Cerebellar nuclear complex (tissue), 1 donor: ENCODE results near the gene HES7.
"Not testable (repeated sequence)": the region's sequence is repeated elsewhere in the genome, so short reads cannot be mapped to it uniquely, and the experiment has no call there.

Experiments used
- DNase-seq, 2 experiments: peaks; one replicate each; lab custom pipeline; 2025; lab: John Stamatoyannopoulos, UW

The HES7 gene

GRCh38 chr17:8122422-8122923 lies 1.4 kb downstream of the HES7 start:
- no peak for DNase-seq

- no peak for DNase-seq
Observed at GRCh38 chr17:8121681-8122421, 2.1 kb downstream of the HES7 start.

GRCh38 chr17:8121407-8121680 lies 2.6 kb downstream of the HES7 start:
- DNase-seq: no peak

GRCh38 chr17:8120520-8121406 lies 3.1 kb downstream of the HES7 start:
- DNase-seq: no peak

- DNase-seq: peak; percentile 54 to 76
Observed at GRCh38 chr17:8119581-8120519, 4.1 kb downstream of the HES7 start.

GRCh38 chr17:8118769-8119580 lies 4.9 kb downstream of the HES7 start:
- DNase-seq: peak; percentile 63 to 76

GRCh38 chr17:8117980-8118768 lies 5.7 kb downstream of the HES7 start, which contains the start of gene ALOXE3:
ALOXE3 (minus strand) TSS chr17:8118514; CDS start chr17:8117990, 524 bp downstream.
- peak in 1 of 2 experiments; percentile 34 for DNase-seq

- no peak for DNase-seq
Observed at GRCh38 chr17:8117367-8117979, 6.4 kb downstream of the HES7 start.

GRCh38 chr17:8116776-8117175 lies 7.1 kb downstream of the HES7 start:
- DNase-seq: no peak

- no peak for DNase-seq
Observed at GRCh38 chr17:8110907-8111306, 13.0 kb downstream of the HES7 start.

GRCh38 chr17:8110456-8110804 lies 13.5 kb downstream of the HES7 start:
- no peak for DNase-seq

GRCh38 chr17:8109661-8110455 lies 14.0 kb downstream of the HES7 start:
- no peak for DNase-seq

- no peak for DNase-seq
Observed at GRCh38 chr17:8108972-8109660, 14.8 kb downstream of the HES7 start.

GRCh38 chr17:8106980-8107379 lies 16.9 kb downstream of the HES7 start:
- DNase-seq: not testable (repeated sequence)

GRCh38 chr17:8105957-8106398 lies 17.9 kb downstream of the HES7 start:
- DNase-seq: no peak

- no peak for DNase-seq
Observed at GRCh38 chr17:8104911-8105310, 19.0 kb downstream of the HES7 start.

GRCh38 chr17:8103549-8103948 lies 20.4 kb downstream of the HES7 start:
- DNase-seq: no peak

- DNase-seq: no peak
Observed at GRCh38 chr17:8101721-8102120, 22.2 kb downstream of the HES7 start.
